Measurements from ENCODE around the gene NTNG1. TPM values are rescaled to one million over a fixed set of nuclear protein-coding genes. Genes with fewer than 3 reads are reported as not detected.

The NTNG1 gene
- total and polyA plus RNA-seq, 2 of the 13 experiments (the other 11 are each of a cell fraction or from before 2014, with no cell fraction given): not detected

DNA sequence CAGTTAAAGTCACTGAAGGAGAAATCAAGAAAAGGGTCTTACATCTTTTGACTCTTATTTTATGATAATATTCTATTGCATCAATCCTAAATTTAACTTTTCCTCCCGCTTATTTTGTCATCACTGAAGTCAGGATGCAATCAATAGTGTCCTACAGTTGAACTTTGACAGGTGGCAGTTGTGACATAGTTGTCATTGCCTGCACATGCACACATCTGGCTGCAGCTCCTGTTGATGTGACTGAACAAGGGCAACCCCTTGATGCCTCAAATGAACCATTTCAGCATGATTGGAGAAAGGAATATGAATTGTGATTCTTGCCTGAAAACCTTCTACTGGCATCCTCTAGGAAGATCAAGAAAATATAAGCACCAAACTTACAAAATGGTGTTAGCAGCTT is 157.7 kb downstream of the NTNG1 start (continued):
- TF ChIP-seq, protein P1, sequence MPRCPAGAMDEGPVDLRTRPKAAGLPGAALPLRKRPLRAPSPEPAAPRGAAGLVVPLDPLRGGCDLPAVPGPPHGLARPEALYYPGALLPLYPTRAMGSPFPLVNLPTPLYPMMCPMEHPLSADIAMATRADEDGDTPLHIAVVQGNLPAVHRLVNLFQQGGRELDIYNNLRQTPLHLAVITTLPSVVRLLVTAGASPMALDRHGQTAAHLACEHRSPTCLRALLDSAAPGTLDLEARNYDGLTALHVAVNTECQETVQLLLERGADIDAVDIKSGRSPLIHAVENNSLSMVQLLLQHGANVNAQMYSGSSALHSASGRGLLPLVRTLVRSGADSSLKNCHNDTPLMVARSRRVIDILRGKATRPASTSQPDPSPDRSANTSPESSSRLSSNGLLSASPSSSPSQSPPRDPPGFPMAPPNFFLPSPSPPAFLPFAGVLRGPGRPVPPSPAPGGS (CRISPR knock-in tag; IDR thresholded peaks at IDR 0.05): no peak

DNA sequence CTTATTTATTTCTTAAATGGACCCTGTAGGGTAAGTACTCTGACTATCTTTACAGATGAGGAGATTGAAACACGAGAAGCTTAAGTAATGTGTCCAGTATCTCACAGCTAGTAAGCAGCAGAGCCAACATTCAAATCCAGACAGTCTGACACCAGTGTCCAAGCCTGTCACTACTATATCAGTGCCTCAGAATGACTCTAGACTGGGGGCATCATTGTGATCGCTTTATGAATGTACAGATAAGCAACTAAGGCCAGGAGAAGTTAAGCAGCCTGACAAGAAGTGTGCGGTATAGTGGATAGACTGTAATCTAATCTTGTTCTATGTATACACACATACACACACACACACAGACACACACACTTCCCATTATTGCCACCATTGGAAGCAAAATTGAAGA is 158.7 kb downstream of the NTNG1 start:
- intact Hi-C loops (cut with micrococcal nuclease; ENCODE audit: unreplicated experiment) (no loop called here), in situ Hi-C loops (cut with HindIII; ENCODE audit: extremely low pct_ligation_motif_present, low pct_unique_long_range_greater_than_20kb) (no loop called here)
- no peaks in the 10 kb centered on the region for H4K20me1 ChIP-seq (ENCODE audit: insufficient read depth, low read length)
- no peaks in the 10 kb centered on the region for H3K27me3 ChIP-seq (ENCODE audit: control insufficient read depth in 1 of 2, insufficient read depth in 2 of 2, low read length in 2 of 2)
- 17% methylated on average over 3 of the region's 3 CpGs for WGBS (ENCODE audit: low lambda C conversion rate)
- no peaks in the 10 kb centered on the region for H3K4me1 ChIP-seq (ENCODE audit: insufficient read depth, low read length)
- POLR2A ChIA-PET: no interaction called here
- BruUV-seq (replicated peaks): no TSS peak
- CTCF ChIA-PET (ENCODE audit: low intra/inter-chr PET ratio, low total read pairs): no interaction called here
- no peak overlapping the region for H3K27ac ChIP-seq (ENCODE audit: extremely low read length, insufficient read depth, low read length)
- no peaks in the 10 kb centered on the region for H3K36me3 ChIP-seq (replicated peaks in 1 of 2; ENCODE audit: control insufficient read depth in 1 of 2, insufficient read depth in 2 of 2, low read length in 2 of 2)
- no peaks in the 10 kb centered on the region for H3K9me3 ChIP-seq (ENCODE audit: low read length)
- ATAC-seq (no peak), FAIRE-seq (no peak), DNase-seq (ENCODE audit: low spot score) (no peak)
- H3K4me3 ChIP-seq (replicated peaks in 1 of 3; ENCODE audit: insufficient read depth in 1 of 3, low read depth in 2 of 3, low read length in 3 of 3): no peak overlapping the region
- no peak overlapping the region for H3K4me2 ChIP-seq (ENCODE audit: low read depth, low read length)
- no peak overlapping the region for H2AFZ ChIP-seq (ENCODE audit: low read length)
- H3K9ac ChIP-seq (ENCODE audit: insufficient read depth, low read depth, low read length): no peak overlapping the region
- no peaks in the 10 kb centered on the region for H3K79me2 ChIP-seq (ENCODE audit: insufficient read depth, low read length)
- no peak for TF ChIP-seq EEA1 (CRISPR knock-in tag; IDR thresholded peaks at IDR 0.05; ENCODE audit: borderline replicate concordance)
- TF ChIP-seq, protein P2, sequence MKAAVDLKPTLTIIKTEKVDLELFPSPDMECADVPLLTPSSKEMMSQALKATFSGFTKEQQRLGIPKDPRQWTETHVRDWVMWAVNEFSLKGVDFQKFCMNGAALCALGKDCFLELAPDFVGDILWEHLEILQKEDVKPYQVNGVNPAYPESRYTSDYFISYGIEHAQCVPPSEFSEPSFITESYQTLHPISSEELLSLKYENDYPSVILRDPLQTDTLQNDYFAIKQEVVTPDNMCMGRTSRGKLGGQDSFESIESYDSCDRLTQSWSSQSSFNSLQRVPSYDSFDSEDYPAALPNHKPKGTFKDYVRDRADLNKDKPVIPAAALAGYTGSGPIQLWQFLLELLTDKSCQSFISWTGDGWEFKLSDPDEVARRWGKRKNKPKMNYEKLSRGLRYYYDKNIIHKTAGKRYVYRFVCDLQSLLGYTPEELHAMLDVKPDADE (CRISPR knock-in tag; IDR thresholded peaks at IDR 0.05): no peak
- TF ChIP-seq, protein P3, sequence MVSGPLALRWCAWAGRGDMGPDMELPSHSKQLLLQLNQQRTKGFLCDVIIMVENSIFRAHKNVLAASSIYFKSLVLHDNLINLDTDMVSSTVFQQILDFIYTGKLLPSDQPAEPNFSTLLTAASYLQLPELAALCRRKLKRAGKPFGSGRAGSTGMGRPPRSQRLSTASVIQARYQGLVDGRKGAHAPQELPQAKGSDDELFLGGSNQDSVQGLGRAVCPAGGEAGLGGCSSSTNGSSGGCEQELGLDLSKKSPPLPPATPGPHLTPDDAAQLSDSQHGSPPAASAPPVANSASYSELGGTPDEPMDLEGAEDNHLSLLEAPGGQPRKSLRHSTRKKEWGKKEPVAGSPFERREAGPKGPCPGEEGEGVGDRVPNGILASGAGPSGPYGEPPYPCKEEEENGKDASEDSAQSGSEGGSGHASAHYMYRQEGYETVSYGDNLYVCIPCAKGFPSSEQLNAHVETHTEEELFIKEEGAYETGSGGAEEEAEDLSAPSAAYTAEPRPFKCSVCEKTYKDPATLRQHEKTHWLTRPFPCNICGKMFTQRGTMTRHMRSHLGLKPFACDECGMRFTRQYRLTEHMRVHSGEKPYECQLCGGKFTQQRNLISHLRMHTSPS (CRISPR knock-in tag; IDR thresholded peaks at IDR 0.05; ENCODE audit: low read depth): no peak
- TF ChIP-seq NR2F6 (IDR thresholded peaks at IDR 0.05): no peak
- TF ChIP-seq NR2F6 (CRISPR knock-in tag; IDR thresholded peaks at IDR 0.05): no peak
- TF ChIP-seq SSRP1 (CRISPR knock-in tag; IDR thresholded peaks at IDR 0.05): no peak
- TF ChIP-seq NAIF1 (CRISPR knock-in tag; IDR thresholded peaks at IDR 0.05; ENCODE audit: borderline replicate concordance): no peak
- TF ChIP-seq RBAK (CRISPR knock-in tag; IDR thresholded peaks at IDR 0.05): no peak
- TF ChIP-seq SP4 (CRISPR knock-in tag; IDR thresholded peaks at IDR 0.05): no peak
- TF ChIP-seq HNRNPL (IDR thresholded peaks at IDR 0.05; ENCODE audit: low read depth, low read length): no peak
- no peak for TF ChIP-seq SMAD9 (CRISPR knock-in tag; IDR thresholded peaks at IDR 0.05)
- TF ChIP-seq ZFP62 (CRISPR knock-in tag; IDR thresholded peaks at IDR 0.05): no peak
- TF ChIP-seq KLF13 (CRISPR knock-in tag; IDR thresholded peaks at IDR 0.05): no peak
- TF ChIP-seq HCFC1 (IDR thresholded peaks at IDR 0.05; ENCODE audit: low read depth, low read length): no peak
- TF ChIP-seq, protein P4, sequence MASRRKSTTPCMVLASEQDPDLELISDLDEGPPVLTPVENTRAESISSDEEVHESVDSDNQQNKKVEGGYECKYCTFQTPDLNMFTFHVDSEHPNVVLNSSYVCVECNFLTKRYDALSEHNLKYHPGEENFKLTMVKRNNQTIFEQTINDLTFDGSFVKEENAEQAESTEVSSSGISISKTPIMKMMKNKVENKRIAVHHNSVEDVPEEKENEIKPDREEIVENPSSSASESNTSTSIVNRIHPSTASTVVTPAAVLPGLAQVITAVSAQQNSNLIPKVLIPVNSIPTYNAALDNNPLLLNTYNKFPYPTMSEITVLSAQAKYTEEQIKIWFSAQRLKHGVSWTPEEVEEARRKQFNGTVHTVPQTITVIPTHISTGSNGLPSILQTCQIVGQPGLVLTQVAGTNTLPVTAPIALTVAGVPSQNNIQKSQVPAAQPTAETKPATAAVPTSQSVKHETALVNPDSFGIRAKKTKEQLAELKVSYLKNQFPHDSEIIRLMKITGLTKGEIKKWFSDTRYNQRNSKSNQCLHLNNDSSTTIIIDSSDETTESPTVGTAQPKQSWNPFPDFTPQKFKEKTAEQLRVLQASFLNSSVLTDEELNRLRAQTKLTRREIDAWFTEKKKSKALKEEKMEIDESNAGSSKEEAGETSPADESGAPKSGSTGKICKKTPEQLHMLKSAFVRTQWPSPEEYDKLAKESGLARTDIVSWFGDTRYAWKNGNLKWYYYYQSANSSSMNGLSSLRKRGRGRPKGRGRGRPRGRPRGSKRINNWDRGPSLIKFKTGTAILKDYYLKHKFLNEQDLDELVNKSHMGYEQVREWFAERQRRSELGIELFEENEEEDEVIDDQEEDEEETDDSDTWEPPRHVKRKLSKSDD (CRISPR knock-in tag; IDR thresholded peaks at IDR 0.05; ENCODE audit: low read depth): no peak
- TF ChIP-seq, protein P5, sequence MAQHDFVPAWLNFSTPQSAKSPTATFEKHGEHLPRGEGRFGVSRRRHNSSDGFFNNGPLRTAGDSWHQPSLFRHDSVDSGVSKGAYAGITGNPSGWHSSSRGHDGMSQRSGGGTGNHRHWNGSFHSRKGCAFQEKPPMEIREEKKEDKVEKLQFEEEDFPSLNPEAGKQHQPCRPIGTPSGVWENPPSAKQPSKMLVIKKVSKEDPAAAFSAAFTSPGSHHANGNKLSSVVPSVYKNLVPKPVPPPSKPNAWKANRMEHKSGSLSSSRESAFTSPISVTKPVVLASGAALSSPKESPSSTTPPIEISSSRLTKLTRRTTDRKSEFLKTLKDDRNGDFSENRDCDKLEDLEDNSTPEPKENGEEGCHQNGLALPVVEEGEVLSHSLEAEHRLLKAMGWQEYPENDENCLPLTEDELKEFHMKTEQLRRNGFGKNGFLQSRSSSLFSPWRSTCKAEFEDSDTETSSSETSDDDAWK (CRISPR knock-in tag; IDR thresholded peaks at IDR 0.05): no peak
